GM12878 (cell line): ENCODE measurements around the gene TRANK1. TPM values are rescaled to one million over a fixed set of nuclear protein-coding genes. Genes with fewer than 3 reads are reported as not detected.

Experiments
- ATAC-seq: fragments of 200-7000 bp; cut with Tn5 transposase; 3 replicates; pipeline ENCODE4 v1.9.1; 2020; ENCODE audit warnings: mild to moderate bottlenecking, moderate library complexity
- BruUV-seq: library from RNA; stranded (reverse); fragments of 400-500 nt; replicated peaks from 2 replicates; lab custom pipeline; 2021; lab: Mats Ljungman, UMichigan
- CTCF ChIA-PET: fragments of 300-600 bp; sonication (Branson Sonifier 250); formaldehyde crosslinking; extraction: SDS; loops from one replicate; lab custom pipeline; 2021; ENCODE audit warnings: inconsistent platforms; lab: Yijun Ruan, JAX
- POLR2A ChIA-PET: fragments of 350-600 bp; formaldehyde crosslinking; extraction: SDS; loops from one replicate; lab custom pipeline; 2021; ENCODE audit warnings: inconsistent platforms; lab: Charles Lee
- RAD21 ChIA-PET: fragments of 300-600 bp; sonication (Branson Sonifier 250); formaldehyde crosslinking; loops from one replicate; lab custom pipeline; 2023; ENCODE audit warnings: antibody characterized with exemption; ENCODE audit not compliant: unreplicated experiment; lab: Charles Lee
- SMC1A ChIA-PET: fragments of 300-600 bp; sonication (Branson Sonifier 250); formaldehyde crosslinking; loops from one replicate; lab custom pipeline; 2023; ENCODE audit not compliant: unreplicated experiment, uncharacterized antibody; lab: Charles Lee
- DNase-seq: peaks from one replicate; pipeline ENCODE4 v3.0.0-alpha.2; 2011; ENCODE audit warnings: low read depth, low spot score
- FAIRE-seq: peaks from 3 replicates; lab custom pipeline; 2011; peaks lifted over from hg19 to GRCh38; lab: Jason Lieb, UNC
- H2AFZ ChIP-seq: 2 replicates; pipeline ENCODE4 v1.6.0; 2011; ENCODE audit warnings: low read depth, low read length, control low read depth; ENCODE audit not compliant: control insufficient read depth
- H3K27ac ChIP-seq: 2 replicates; pipeline ENCODE4 v1.5.1; 2011; ENCODE audit warnings: control low read depth; ENCODE audit not compliant: control insufficient read depth, insufficient read depth
- H3K27me3 ChIP-seq, 2 experiments: replicated peaks in 1 of 2; 2 replicates each; pipeline versions ENCODE4 v1.6.0 to v1.6.1; 2011; ENCODE audit warnings: low read length in 1 of 2; ENCODE audit not compliant: control insufficient read depth in 2 of 2, insufficient read depth in 2 of 2
- H3K36me3 ChIP-seq, 2 experiments: 2 replicates each; pipeline ENCODE4 v1.5.1; 2011; ENCODE audit warnings: low read length in 1 of 2; ENCODE audit not compliant: control insufficient read depth in 2 of 2, insufficient read depth in 2 of 2
- H3K4me1 ChIP-seq: 2 replicates; pipeline ENCODE4 v1.6.1; 2011; ENCODE audit warnings: mild to moderate bottlenecking, low read length, moderate library complexity, mixed read lengths; ENCODE audit not compliant: control insufficient read depth, insufficient read depth
- H3K4me2 ChIP-seq: 2 replicates; pipeline ENCODE4 v1.6.0; 2011; ENCODE audit warnings: control low read depth; ENCODE audit not compliant: control insufficient read depth, insufficient read depth
- H3K4me3 ChIP-seq: fragments of 200-600 bp; sonication (generic); 2 replicates; pipeline ENCODE4 v1.5.1; 2016
- H3K79me2 ChIP-seq: 2 replicates; pipeline ENCODE4 v1.6.0; 2011; ENCODE audit warnings: low read length; ENCODE audit not compliant: control insufficient read depth, insufficient read depth
- H3K9ac ChIP-seq: 2 replicates; pipeline ENCODE4 v1.8.0; 2011; ENCODE audit warnings: low read length, control low read depth, mixed read lengths; ENCODE audit not compliant: control insufficient read depth, insufficient read depth
- H3K9me3 ChIP-seq: replicated peaks from 3 replicates; pipeline ENCODE4 v1.5.1; 2011; ENCODE audit warnings: mild to moderate bottlenecking, low read length; ENCODE audit not compliant: control insufficient read depth, insufficient read depth
- H4K20me1 ChIP-seq: 2 replicates; pipeline ENCODE4 v1.6.0; 2011; ENCODE audit not compliant: control insufficient read depth, insufficient read depth
- BACH1 ChIP-seq: fragments of 450-650 bp; IDR thresholded peaks from 2 replicates; pipeline ENCODE4 v1.6.1; 2017; ENCODE audit warnings: mild to moderate bottlenecking, borderline replicate concordance
- BHLHE40 ChIP-seq, 2 experiments: fragments of 450-650 bp in 1 of 2; IDR thresholded peaks; 2 replicates each; pipeline ENCODE4 v1.6.1; 2011 to 2017; ENCODE audit warnings: low read depth in 2 of 2, borderline replicate concordance in 1 of 2, improper control_type of control experiment in 1 of 2, low read length in 1 of 2, mild to moderate bottlenecking in 1 of 2
- CHD4 ChIP-seq: fragments of 200-600 bp; sonication (generic); IDR thresholded peaks from 2 replicates; pipeline ENCODE4 v1.6.1; 2016; ENCODE audit warnings: mild to moderate bottlenecking
- ETV6 ChIP-seq, 2 experiments: fragments of 450-650 bp in 1 of 2; IDR thresholded peaks in 1 of 2; conservative IDR thresholded peaks in 1 of 2; 2 replicates each; pipeline ENCODE4 v1.6.1; 2014; ENCODE audit warnings: antibody characterized with exemption in 1 of 2, borderline replicate concordance in 1 of 2, low read depth in 1 of 2, mild to moderate bottlenecking in 1 of 2, moderate library complexity in 1 of 2
- FOXK2 ChIP-seq: fragments of 450-650 bp; IDR thresholded peaks from 2 replicates; pipeline ENCODE4 v1.6.1; 2017; ENCODE audit warnings: mild to moderate bottlenecking, moderate library complexity
- NBN ChIP-seq: fragments of 450-650 bp; IDR thresholded peaks from 2 replicates; pipeline ENCODE4 v1.6.1; 2016
- NFYB ChIP-seq: IDR thresholded peaks from 2 replicates; pipeline ENCODE4 v1.6.1; 2011; ENCODE audit warnings: low read depth, mild to moderate bottlenecking, low read length, improper control_type of control experiment, moderate library complexity; ENCODE audit not compliant: insufficient read depth
- NR2C1 ChIP-seq: fragments of 450-650 bp; IDR thresholded peaks from 2 replicates; pipeline ENCODE4 v1.6.1; 2017; ENCODE audit warnings: antibody characterized with exemption, mild to moderate bottlenecking, moderate library complexity
- NR2C2 ChIP-seq: IDR thresholded peaks from 2 replicates; pipeline ENCODE4 v1.6.1; 2011; ENCODE audit warnings: borderline replicate concordance, low read depth; ENCODE audit not compliant: control insufficient read depth, insufficient read length
- RCOR1 ChIP-seq: conservative IDR thresholded peaks from 2 replicates; pipeline ENCODE4 v1.6.1; 2012; ENCODE audit warnings: low read depth, low read length, improper control_type of control experiment
- RUNX3 ChIP-seq: IDR thresholded peaks from 2 replicates; pipeline ENCODE4 v1.6.1; 2012; ENCODE audit warnings: low read length, inconsistent platforms
- STAT1 ChIP-seq: fragments of 450-650 bp; conservative IDR thresholded peaks from 2 replicates; pipeline ENCODE4 v1.6.1; 2014; ENCODE audit warnings: antibody characterized with exemption, mild to moderate bottlenecking
- TAF1 ChIP-seq: IDR thresholded peaks from 2 replicates; pipeline ENCODE4 v1.6.1; 2011; ENCODE audit warnings: mild to moderate bottlenecking, low read depth, low read length, borderline replicate concordance
- ZNF274 ChIP-seq: IDR thresholded peaks from one replicate; pipeline ENCODE4 v1.8.0; 2011; ENCODE audit not compliant: insufficient read length, insufficient read depth
- WGBS: methylation state at CpG from one replicate; pipeline ENCODE4 v1.1.6; 2016; ENCODE audit warnings: low lambda C conversion rate; ENCODE audit not compliant: insufficient replicate concordance, insufficient coverage; ENCODE audit errors: missing lambda C conversion rate; 5-methylcytosine and 5-hydroxymethylcytosine counted together
- in situ Hi-C: fragments of 300-500 bp; cut with MboI; formaldehyde crosslinking; loops from 9 replicates; pipeline ENCODE4 v1.14.3; 2018; ENCODE audit warnings: mixed read lengths
- intact Hi-C: fragments of 100-400 bp; cut with micrococcal nuclease; formaldehyde crosslinking; loops from one replicate; pipeline ENCODE4 v1.14.2; 2022; ENCODE audit not compliant: unreplicated experiment
- polyA plus RNA-seq, 11 experiments: library from polyadenylated mRNA; depleted of rRNA in 4 of 11; unstranded in 6 of 11; stranded (reverse) in 5 of 11; fragments of >200 nt; fragmentation: Nextera tagmentation in 4 of 11; fragmentation: Illumina TruSeq in 1 of 11; extraction: Ambion mirVana in 4 of 11; extraction: Trizol in 1 of 11; gene quantifications; 1 replicate in 1 of 11; 2 replicates in 10 of 11; pipeline versions ENCODE4 v1.2.1 to v1.2.3, GENCODE V29; 2011 to 2016; ENCODE audit warnings: inconsistent platforms in 2 of 11, missing spikeins in 2 of 11, low read depth in 1 of 11
- total RNA-seq, 4 experiments: library from RNA; depleted of rRNA in 3 of 4; stranded (reverse); fragments of >200 nt in 3 of 4; fragmentation: Illumina TruSeq in 1 of 4; extraction: Trizol in 1 of 4; gene quantifications; 2 replicates each; pipeline versions ENCODE4 v1.2.1 to v1.2.3, GENCODE V29; 2013 to 2021
- TF ChIP-seq, protein P1 (sequence below): fragments of 150-350 bp; IDR thresholded peaks from 2 replicates; pipeline ENCODE4 v1.6.1; 2016; ENCODE audit warnings: low read depth, low read length
- TF ChIP-seq, protein P2 (sequence below): IDR thresholded peaks from 2 replicates; pipeline ENCODE4 v1.6.1; 2011; ENCODE audit warnings: borderline replicate concordance, low read depth, mild to moderate bottlenecking, moderate library complexity, mixed read lengths, low read length; ENCODE audit not compliant: insufficient read depth; ENCODE audit errors: extremely low read length
- TF ChIP-seq, protein P3 (sequence below): IDR thresholded peaks from 2 replicates; pipeline ENCODE4 v1.6.1; 2012; ENCODE audit warnings: low read depth, low read length, improper control_type of control experiment

The TRANK1 gene
- total and polyA plus RNA-seq, 10 of the 15 experiments (the other 5 are each of a cell fraction or from before 2014, with no cell fraction given): 0.46 to 8.8 (median 1.1) TPM

DNA sequence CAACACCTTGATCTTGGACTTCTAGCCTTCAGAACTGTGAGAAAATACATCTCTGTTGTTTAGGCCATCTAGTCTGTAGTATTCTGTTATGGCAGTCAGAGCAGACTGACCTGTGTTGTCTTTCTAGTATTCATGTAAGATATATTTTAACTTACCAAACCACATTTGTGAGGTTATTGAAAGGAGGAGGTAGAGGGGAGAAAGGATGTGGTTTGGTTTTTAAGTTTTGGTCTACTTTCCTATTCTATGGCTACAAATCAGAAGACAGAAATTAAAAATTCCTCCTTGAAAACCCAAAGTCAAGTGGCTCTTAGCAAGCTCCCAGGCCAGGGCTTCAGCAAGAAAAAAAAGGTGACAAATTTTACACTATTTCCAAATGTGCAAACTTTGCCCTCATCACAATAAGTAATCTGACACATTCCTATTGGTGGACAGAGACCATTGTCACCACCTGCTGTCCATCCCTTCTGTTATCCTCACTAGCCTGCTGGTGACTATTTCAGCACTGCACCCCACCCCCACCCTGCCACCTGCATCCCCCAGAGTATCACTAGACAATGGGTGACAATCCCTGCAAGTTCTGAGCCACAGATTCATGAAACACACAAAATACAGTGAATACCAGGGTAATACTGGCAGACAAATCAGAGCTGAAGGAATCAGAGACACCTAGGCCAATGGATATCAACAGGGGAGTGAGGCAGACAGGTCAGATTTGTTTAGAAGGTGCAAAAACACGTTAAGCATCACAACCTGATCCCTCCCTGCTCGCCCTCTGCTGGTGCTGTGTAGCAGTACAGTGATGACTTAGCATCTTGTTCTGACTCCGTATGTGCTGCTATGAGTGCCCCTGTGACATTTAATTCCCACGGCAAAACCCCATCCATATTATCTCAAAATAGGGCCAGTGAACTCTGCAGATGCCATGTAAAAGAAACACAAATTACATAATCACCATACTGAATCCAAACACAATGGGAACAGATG is 101.5 kb downstream of the TRANK1 start:
- DNase-seq: peak; percentile 15
- H3K4me3 ChIP-seq: no peak overlapping the region
- BruUV-seq: no TSS peak
- peaks cover 3% of the 10 kb centered on the region for H3K4me1 ChIP-seq
- no peaks in the 10 kb centered on the region; a peak in 1 of 4 replicates for H3K36me3 ChIP-seq
- FAIRE-seq: peak; percentile 80
- peaks cover 5% of the 10 kb centered on the region; the same call in 2 of the 3 replicates for H3K9me3 ChIP-seq
- in situ Hi-C loops: no loop called here
- ATAC-seq: peak; percentile 89
- SMC1A ChIA-PET: interaction anchor here (1.0 to 1.1 kb wide), 2 partner anchors 32 to 115 kb away, joined by 3 to 5 read pairs; no protein-coding TSS in a partner anchor
- WGBS: 20% methylated on average over 4 of the region's 4 CpGs
- intact Hi-C loops: no loop called here
- no peaks in the 10 kb centered on the region for H4K20me1 ChIP-seq
- CTCF ChIA-PET: interaction anchor here (1.0 to 2.2 kb wide), 3 partner anchors 32 to 115 kb away, joined by 3 to 10 read pairs (median 3); no protein-coding TSS in a partner anchor
- POLR2A ChIA-PET: no interaction called here
- no peak overlapping the region for H3K9ac ChIP-seq
- no peak overlapping the region for H3K27ac ChIP-seq
- H2AFZ ChIP-seq: no peak overlapping the region
- no peaks in the 10 kb centered on the region for H3K79me2 ChIP-seq
- RAD21 ChIA-PET: interaction anchor here (1.5 kb wide), 1 partner anchor 115 kb away, joined by 3 read pairs; no protein-coding TSS in a partner anchor
- H3K27me3 ChIP-seq: no peaks in the 10 kb centered on the region
- H3K4me2 ChIP-seq: no peak overlapping the region
- TF ChIP-seq CHD4 (no peak), RUNX3 (peak; percentile 33; the same call in 1 of the 2 replicates), FOXK2 (no peak), TAF1 (no peak), NBN (no peak), NR2C1 (no peak), ETV6 (conservative IDR thresholded peaks at IDR 0.05 in 1 of 2, IDR thresholded peaks at IDR 0.05 in 1 of 2; ENCODE audit: borderline replicate concordance in 1 of 2, low read depth in 1 of 2) (no peak), RCOR1 (no peak), ZNF274 (no peak), NR2C2 (no peak), BHLHE40 (IDR thresholded peaks at IDR 0.05; ENCODE audit: borderline replicate concordance in 1 of 2, low read depth in 2 of 2, low read length in 1 of 2) (no peak), NFYB (no peak), BACH1 (peak; percentile 22; the same call in 1 of the 2 replicates), STAT1 (no peak)
- TF ChIP-seq, protein P1, sequence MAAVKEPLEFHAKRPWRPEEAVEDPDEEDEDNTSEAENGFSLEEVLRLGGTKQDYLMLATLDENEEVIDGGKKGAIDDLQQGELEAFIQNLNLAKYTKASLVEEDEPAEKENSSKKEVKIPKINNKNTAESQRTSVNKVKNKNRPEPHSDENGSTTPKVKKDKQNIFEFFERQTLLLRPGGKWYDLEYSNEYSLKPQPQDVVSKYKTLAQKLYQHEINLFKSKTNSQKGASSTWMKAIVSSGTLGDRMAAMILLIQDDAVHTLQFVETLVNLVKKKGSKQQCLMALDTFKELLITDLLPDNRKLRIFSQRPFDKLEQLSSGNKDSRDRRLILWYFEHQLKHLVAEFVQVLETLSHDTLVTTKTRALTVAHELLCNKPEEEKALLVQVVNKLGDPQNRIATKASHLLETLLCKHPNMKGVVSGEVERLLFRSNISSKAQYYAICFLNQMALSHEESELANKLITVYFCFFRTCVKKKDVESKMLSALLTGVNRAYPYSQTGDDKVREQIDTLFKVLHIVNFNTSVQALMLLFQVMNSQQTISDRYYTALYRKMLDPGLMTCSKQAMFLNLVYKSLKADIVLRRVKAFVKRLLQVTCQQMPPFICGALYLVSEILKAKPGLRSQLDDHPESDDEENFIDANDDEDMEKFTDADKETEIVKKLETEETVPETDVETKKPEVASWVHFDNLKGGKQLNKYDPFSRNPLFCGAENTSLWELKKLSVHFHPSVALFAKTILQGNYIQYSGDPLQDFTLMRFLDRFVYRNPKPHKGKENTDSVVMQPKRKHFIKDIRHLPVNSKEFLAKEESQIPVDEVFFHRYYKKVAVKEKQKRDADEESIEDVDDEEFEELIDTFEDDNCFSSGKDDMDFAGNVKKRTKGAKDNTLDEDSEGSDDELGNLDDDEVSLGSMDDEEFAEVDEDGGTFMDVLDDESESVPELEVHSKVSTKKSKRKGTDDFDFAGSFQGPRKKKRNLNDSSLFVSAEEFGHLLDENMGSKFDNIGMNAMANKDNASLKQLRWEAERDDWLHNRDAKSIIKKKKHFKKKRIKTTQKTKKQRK: no peak
- TF ChIP-seq, protein P2, sequence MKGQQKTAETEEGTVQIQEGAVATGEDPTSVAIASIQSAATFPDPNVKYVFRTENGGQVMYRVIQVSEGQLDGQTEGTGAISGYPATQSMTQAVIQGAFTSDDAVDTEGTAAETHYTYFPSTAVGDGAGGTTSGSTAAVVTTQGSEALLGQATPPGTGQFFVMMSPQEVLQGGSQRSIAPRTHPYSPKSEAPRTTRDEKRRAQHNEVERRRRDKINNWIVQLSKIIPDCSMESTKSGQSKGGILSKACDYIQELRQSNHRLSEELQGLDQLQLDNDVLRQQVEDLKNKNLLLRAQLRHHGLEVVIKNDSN: no peak
- TF ChIP-seq, protein P3, sequence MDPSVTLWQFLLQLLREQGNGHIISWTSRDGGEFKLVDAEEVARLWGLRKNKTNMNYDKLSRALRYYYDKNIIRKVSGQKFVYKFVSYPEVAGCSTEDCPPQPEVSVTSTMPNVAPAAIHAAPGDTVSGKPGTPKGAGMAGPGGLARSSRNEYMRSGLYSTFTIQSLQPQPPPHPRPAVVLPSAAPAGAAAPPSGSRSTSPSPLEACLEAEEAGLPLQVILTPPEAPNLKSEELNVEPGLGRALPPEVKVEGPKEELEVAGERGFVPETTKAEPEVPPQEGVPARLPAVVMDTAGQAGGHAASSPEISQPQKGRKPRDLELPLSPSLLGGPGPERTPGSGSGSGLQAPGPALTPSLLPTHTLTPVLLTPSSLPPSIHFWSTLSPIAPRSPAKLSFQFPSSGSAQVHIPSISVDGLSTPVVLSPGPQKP: no peak
